HL-60/S4 treated with phorbol 12-myristate 13-acetate at 8.2 ng/mL for 4 days and 3 days (cell line): ENCODE measurements around the gene TIPRL.

Experiments
- in situ Hi-C: fragments of 300-500 bp; cut with MboI; formaldehyde crosslinking; loops from 2 replicates; pipeline ENCODE4 v1.15.0; 2022; ENCODE audit warnings: low sequenced_read_pairs

TIPRL gene

DNA sequence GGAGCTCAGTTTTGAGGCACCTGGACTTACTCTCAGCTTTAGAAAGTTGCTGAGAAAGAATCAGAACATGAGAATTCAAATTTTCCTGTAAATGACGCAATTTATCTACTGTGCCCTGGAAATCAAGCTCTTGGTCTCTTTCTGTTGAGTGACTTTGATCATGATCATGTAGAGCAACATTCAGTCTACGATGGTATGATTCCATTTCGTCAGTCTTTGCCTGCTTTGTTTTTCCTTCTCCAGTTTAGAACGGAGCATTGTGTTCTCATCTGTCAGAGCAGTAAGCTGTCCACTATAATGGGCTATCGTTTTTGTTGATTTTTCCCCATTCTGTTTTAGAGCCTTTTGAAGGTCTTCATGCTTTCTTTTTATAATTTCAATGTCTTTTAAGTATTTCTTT, 67.7 kb downstream of the TIPRL start:
- in situ Hi-C loops = no loop called here
